Mesothelial cell of epicardium (in vitro differentiated cells): ENCODE results near the gene MGRN1. TPM values are rescaled to one million over a fixed set of nuclear protein-coding genes. Genes with fewer than 3 reads are reported as not detected.

Experiments used
- DNase-seq, 2 experiments: peaks; one replicate each; pipeline ENCODE4 v3.0.0; 2021; ENCODE audit warnings: low spot score in 2 of 2; ENCODE audit not compliant: unreplicated experiment in 2 of 2
- H3K27ac Mint-ChIP-seq: 2 replicates; pipeline ENCODE4 v1.8.0; 2021; ENCODE audit warnings: mixed read lengths
- H3K27me3 Mint-ChIP-seq: 2 replicates; pipeline ENCODE4 v1.8.0; 2021; ENCODE audit warnings: low read depth, mixed read lengths
- H3K36me3 Mint-ChIP-seq: 2 replicates; pipeline ENCODE4 v1.8.0; 2021; ENCODE audit warnings: mixed read lengths
- H3K4me1 Mint-ChIP-seq: 2 replicates; pipeline ENCODE4 v1.8.0; 2021; ENCODE audit warnings: mixed read lengths
- H3K4me3 Mint-ChIP-seq: 2 replicates; pipeline ENCODE4 v1.8.0; 2021; ENCODE audit warnings: mild to moderate bottlenecking, moderate library complexity, mixed read lengths
- H3K9me3 Mint-ChIP-seq: 2 replicates; pipeline ENCODE4 v1.8.0; 2021; ENCODE audit warnings: mixed read lengths
- CTCF ChIP-seq: fragments of 200-600 bp; sonication (generic); IDR thresholded peaks from one replicate; pipeline ENCODE4 v1.5.0; 2021; ENCODE audit warnings: antibody characterized with exemption; ENCODE audit not compliant: unreplicated experiment
- total RNA-seq: library from RNA; stranded (reverse); gene quantifications from 3 replicates; pipeline ENCODE4 v1.2.1, GENCODE V29; 2021

The MGRN1 gene
- total RNA-seq, 1 donor from 2014 or later = 110 TPM

- peak overlapping the region; percentile 34 for H3K27ac Mint-ChIP-seq
- H3K4me1 Mint-ChIP-seq = peaks cover 23% of the 10 kb centered on the region
- H3K4me3 Mint-ChIP-seq = no peak overlapping the region
- TF ChIP-seq CTCF = no peak
- H3K9me3 Mint-ChIP-seq = no peaks in the 10 kb centered on the region
- H3K27me3 Mint-ChIP-seq = no peaks in the 10 kb centered on the region
- H3K36me3 Mint-ChIP-seq = peaks cover 2% of the 10 kb centered on the region
- DNase-seq = no peak
These were observed 5.8 kb upstream of the MGRN1 start for GRCh38 chr16:4618645-4619418.

GRCh38 chr16:4623593-4623992 is 1.0 kb upstream of the MGRN1 start:
- H3K27me3 Mint-ChIP-seq = no peaks in the 10 kb centered on the region
- no peak for TF ChIP-seq CTCF
- H3K36me3 Mint-ChIP-seq = peaks cover 2% of the 10 kb centered on the region
- no peak overlapping the region for H3K27ac Mint-ChIP-seq
- H3K9me3 Mint-ChIP-seq = no peaks in the 10 kb centered on the region
- peak overlapping the region; percentile 46 for H3K4me3 Mint-ChIP-seq
- peaks cover 20% of the 10 kb centered on the region for H3K4me1 Mint-ChIP-seq
- DNase-seq = no peak

- no peaks in the 10 kb centered on the region for H3K9me3 Mint-ChIP-seq
- DNase-seq = peak; percentile 48 to 71
These were observed 367 bp downstream of the MGRN1 start for GRCh38 chr16:4624827-4625559.

GRCh38 chr16:4625560-4626159 is 1.0 kb downstream of the MGRN1 start:
- H3K4me3 Mint-ChIP-seq = peak overlapping the region; percentile 92
- peak overlapping the region; percentile 97 for H3K27ac Mint-ChIP-seq
- no peaks in the 10 kb centered on the region for H3K9me3 Mint-ChIP-seq
- no peaks in the 10 kb centered on the region for H3K27me3 Mint-ChIP-seq
- peaks cover 20% of the 10 kb centered on the region for H3K4me1 Mint-ChIP-seq
- no peak for DNase-seq
- no peak for TF ChIP-seq CTCF
- peaks cover 5% of the 10 kb centered on the region for H3K36me3 Mint-ChIP-seq

More at GRCh38 chr16:4624827-4625559, 367 bp downstream of the MGRN1 start:
- Mint-ChIP-seq H3K27ac (peak overlapping the region; percentile 97), H3K27me3 (no peaks in the 10 kb centered on the region), H3K36me3 (peaks cover 7% of the 10 kb centered on the region), H3K4me3 (peak overlapping the region; percentile 92), H3K4me1 (peaks cover 20% of the 10 kb centered on the region)
- no peak for TF ChIP-seq CTCF

GRCh38 chr16:4626396-4626795 is 1.8 kb downstream of the MGRN1 start:
- peaks cover 20% of the 10 kb centered on the region for H3K4me1 Mint-ChIP-seq
- peaks cover 5% of the 10 kb centered on the region for H3K9me3 Mint-ChIP-seq
- no peak for DNase-seq
- peak overlapping the region; percentile 92 for H3K4me3 Mint-ChIP-seq
- no peak for TF ChIP-seq CTCF
- peaks cover 11% of the 10 kb centered on the region for H3K36me3 Mint-ChIP-seq
- no peaks in the 10 kb centered on the region for H3K27me3 Mint-ChIP-seq
- peak overlapping the region; percentile 97 for H3K27ac Mint-ChIP-seq
